ENCODE measurements around the gene NFIC.

Gene NFIC

GRCh38 chr19:3455960-3456601 is 89.7 kb downstream of the NFIC start:
- TF ChIP-seq, protein P1, sequence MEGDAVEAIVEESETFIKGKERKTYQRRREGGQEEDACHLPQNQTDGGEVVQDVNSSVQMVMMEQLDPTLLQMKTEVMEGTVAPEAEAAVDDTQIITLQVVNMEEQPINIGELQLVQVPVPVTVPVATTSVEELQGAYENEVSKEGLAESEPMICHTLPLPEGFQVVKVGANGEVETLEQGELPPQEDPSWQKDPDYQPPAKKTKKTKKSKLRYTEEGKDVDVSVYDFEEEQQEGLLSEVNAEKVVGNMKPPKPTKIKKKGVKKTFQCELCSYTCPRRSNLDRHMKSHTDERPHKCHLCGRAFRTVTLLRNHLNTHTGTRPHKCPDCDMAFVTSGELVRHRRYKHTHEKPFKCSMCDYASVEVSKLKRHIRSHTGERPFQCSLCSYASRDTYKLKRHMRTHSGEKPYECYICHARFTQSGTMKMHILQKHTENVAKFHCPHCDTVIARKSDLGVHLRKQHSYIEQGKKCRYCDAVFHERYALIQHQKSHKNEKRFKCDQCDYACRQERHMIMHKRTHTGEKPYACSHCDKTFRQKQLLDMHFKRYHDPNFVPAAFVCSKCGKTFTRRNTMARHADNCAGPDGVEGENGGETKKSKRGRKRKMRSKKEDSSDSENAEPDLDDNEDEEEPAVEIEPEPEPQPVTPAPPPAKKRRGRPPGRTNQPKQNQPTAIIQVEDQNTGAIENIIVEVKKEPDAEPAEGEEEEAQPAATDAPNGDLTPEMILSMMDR (IDR thresholded peaks at IDR 0.05; ENCODE audit: low read depth, low read length): no peak
- no peak for DNase-seq (ENCODE audit: low read depth in 2 of 2)
- H3K4me3 ChIP-seq (replicated peaks in 1 of 2; ENCODE audit: low read depth in 2 of 2, low read length in 2 of 2): no peak overlapping the region

DNA sequence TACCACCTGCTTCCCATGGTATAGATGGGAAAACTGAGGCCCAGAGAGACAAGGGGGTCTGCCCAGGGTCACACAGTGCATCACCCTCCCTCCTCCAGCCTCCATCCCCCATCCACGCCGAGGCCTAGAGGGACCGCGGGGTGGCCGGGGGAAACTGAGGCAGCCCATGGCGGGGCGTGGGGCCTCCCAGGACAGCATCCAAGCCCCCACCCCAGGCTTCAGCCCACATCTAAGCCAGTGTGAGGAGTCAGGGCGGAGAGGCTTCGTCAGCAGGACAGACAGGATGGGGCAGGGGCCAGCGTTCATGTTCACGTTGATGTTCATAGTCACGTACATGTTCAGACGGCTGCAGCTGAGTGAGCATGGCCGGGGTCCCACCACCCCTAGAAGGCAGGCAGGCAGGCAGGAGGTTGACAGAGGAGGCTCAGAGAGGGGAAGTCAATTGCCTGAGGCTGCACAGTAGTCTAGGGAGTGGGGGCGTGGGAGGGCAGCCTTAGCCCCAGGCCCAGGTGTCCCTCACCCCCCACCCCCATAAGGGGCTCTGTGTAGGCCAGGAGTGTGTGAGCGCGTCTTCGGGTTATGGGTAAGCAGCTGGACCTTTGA is 90.6 kb downstream of the NFIC start:
- H3K4me3 ChIP-seq (replicated peaks in 1 of 2; ENCODE audit: low read depth in 2 of 2, low read length in 2 of 2): no peak overlapping the region
- TF ChIP-seq, protein P1 (IDR thresholded peaks at IDR 0.05; ENCODE audit: low read depth, low read length): no peak
- DNase-seq (ENCODE audit: low read depth in 2 of 2): no peak

- peak in 1 of 2 donors; percentile 34 for DNase-seq (ENCODE audit: low read depth in 2 of 2)
- TF ChIP-seq, protein P1 (IDR thresholded peaks at IDR 0.05; ENCODE audit: low read depth, low read length): no peak
- no peak overlapping the region for H3K4me3 ChIP-seq (replicated peaks in 1 of 2; ENCODE audit: low read depth in 2 of 2, low read length in 2 of 2)
These were observed 91.3 kb downstream of the NFIC start for GRCh38 chr19:3457528-3458228.

DNA sequence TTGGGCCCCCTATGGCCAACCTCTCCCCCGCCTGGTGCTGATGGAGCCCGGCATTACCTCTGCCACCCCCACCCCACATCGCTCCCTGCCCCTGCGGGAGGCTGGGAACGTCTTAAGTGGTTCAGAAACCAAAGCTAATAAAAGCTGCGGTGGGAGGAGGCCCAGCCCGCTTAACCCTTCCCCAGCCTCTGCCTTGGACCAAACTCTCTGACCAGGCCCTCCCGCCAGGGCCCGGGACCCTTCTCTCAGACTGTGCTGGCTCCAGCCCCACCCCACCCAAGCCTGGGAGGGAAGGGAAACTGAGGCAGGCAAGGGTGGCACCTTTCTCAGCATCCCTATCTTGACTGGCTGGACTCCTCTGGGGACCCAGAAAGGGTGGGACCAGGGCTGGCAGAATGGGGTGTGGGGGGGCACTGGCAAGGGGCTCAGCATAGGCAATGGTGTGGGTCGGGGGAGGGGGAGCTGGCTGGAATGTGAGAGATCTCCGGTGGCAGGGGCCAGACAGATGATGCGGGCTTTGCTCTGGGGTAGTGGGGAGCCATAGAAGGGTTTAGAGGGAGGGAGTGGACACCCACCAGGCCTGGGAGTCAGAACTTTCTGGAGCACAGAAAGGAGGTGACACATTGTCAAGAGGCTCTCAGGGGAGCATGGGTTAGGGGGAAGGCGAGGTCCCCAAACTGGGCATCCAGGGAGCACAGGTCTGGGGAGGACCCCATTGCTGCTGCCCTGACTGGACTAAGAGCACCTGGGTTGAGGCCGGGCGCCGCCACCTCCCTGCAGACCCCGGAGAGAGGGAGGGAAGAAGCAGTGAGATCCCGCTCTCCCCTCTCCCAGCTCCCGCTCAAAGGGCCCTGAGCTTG is 92.1 kb downstream of the NFIC start:
- TF ChIP-seq, protein P1 (IDR thresholded peaks at IDR 0.05; ENCODE audit: low read depth, low read length): no peak
- no peak overlapping the region for H3K4me3 ChIP-seq (replicated peaks in 1 of 2; ENCODE audit: low read depth in 2 of 2, low read length in 2 of 2)
- no peak for DNase-seq (ENCODE audit: low read depth in 2 of 2)

GRCh38 chr19:3459089-3459881 is 92.9 kb downstream of the NFIC start:
- TF ChIP-seq, protein P1 (IDR thresholded peaks at IDR 0.05; ENCODE audit: low read depth, low read length): no peak
- no peak overlapping the region for H3K4me3 ChIP-seq (replicated peaks in 1 of 2; ENCODE audit: low read depth in 2 of 2, low read length in 2 of 2)
- peak; percentile 93 to 96 for DNase-seq (ENCODE audit: low read depth in 2 of 2)

Measured in cardiac fibroblast (primary cell).